Measurements from ENCODE around the gene SNX11. TPM values are rescaled to one million over a fixed set of nuclear protein-coding genes. Genes with fewer than 3 reads are reported as not detected.

Gene SNX11, protein sequence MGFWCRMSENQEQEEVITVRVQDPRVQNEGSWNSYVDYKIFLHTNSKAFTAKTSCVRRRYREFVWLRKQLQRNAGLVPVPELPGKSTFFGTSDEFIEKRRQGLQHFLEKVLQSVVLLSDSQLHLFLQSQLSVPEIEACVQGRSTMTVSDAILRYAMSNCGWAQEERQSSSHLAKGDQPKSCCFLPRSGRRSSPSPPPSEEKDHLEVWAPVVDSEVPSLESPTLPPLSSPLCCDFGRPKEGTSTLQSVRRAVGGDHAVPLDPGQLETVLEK
- 10 to 100 TPM; 10.1 to 19.1 (median 18.4) TPM for total RNA-seq

DNA sequence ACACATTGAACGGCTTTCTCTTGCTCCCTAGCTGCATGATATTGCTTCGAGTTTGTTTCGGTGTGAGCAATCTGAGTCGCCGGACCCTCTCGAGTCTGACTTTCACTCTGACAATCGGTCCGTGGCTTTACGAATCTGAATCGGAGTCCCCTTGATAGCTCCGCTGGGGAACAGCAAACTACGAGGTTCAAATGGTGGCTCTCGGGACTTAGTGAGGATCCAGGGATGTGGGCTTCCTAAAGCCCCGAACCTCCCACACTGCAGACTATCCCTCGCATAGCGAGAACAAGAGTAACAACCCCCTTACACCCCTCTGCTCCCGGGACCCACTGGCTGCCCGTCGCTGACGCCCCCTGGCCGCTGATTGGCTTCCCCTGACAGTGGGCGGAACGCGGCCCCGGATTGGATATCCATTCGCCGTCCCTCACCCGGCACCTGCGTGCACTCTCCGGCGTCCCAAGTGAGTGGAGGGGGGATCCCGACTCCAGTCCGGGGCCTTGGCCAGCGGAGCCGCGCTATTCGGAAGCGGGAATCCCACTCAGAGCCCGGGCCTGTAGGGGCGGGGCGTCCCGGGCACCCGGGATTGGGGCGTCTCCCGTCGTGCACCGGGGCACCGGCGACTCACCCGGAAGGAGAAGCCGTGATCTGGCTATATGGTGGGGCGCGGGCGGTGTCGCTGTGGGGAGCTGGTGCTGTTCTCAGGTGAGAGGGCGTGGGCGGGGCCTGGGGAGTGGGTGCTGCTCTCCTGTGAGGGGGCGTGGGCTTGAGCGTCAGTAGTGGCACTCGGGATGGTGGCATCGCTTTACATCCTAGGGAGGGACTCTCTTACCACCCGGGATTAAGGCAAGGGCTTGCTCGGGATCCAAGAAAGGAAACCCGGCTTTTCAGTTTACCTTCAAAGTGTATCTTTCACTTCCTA, at the start of gene SNX11:
Gene SNX11 (plus strand): TSS at position 630 of the 919 bp plus-strand sequence. CDS start 4,278 bp downstream, outside the sequence.
- no peak for TF ChIP-seq CTCF (IDR thresholded peaks at IDR 0.05)
- DNase-seq (ENCODE audit: low spot score) (peak; percentile 86), ATAC-seq (ENCODE audit: low FRiP score) (peak; percentile 97)

- ATAC-seq (ENCODE audit: low FRiP score): no peak
- no peak for DNase-seq (ENCODE audit: low spot score)
- TF ChIP-seq CTCF (IDR thresholded peaks at IDR 0.05): no peak
Observed at GRCh38 chr17:48058393-48059124, 49.0 kb upstream of the SNX11 start.

GRCh38 chr17:48059125-48059668, 48.4 kb upstream of the SNX11 start:
- ATAC-seq (ENCODE audit: low FRiP score): no peak
- no peak for DNase-seq (ENCODE audit: low spot score)
- no peak for TF ChIP-seq CTCF (IDR thresholded peaks at IDR 0.05)

GRCh38 chr17:48060249-48060648, 47.3 kb upstream of the SNX11 start:
- no peak for TF ChIP-seq CTCF (IDR thresholded peaks at IDR 0.05)
- DNase-seq (ENCODE audit: low spot score) (no peak), ATAC-seq (ENCODE audit: low FRiP score) (peak; percentile 12)

DNA sequence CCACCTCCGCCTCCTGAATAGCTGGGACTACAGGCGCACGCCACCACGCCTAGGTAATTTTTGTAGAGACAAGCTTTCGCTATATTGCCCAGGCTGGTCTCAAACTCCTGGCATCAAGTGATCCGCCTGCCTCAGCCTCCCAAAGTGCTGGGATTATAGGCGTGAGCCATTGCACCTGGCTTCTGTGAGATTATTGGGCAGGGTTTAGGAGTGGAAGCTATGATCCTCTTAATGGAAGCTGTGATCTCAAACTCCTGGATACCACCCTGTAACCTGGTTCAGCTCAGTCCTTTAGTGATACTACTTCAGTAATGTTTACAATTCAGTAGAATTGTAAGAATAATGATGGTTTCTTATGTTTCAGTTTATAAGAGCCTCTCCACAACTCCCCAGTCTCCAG, 45.3 kb upstream of the SNX11 start:
- no peak for TF ChIP-seq CTCF (IDR thresholded peaks at IDR 0.05)
- DNase-seq (ENCODE audit: low spot score) (no peak), ATAC-seq (ENCODE audit: low FRiP score) (no peak)

- DNase-seq (ENCODE audit: low spot score) (no peak), ATAC-seq (ENCODE audit: low FRiP score) (no peak)
- TF ChIP-seq CTCF (IDR thresholded peaks at IDR 0.05): no peak
Observed at GRCh38 chr17:48064638-48065037, 42.9 kb upstream of the SNX11 start.
